ENCODE results near the gene LEFTY1.

Gene LEFTY1

DNA sequence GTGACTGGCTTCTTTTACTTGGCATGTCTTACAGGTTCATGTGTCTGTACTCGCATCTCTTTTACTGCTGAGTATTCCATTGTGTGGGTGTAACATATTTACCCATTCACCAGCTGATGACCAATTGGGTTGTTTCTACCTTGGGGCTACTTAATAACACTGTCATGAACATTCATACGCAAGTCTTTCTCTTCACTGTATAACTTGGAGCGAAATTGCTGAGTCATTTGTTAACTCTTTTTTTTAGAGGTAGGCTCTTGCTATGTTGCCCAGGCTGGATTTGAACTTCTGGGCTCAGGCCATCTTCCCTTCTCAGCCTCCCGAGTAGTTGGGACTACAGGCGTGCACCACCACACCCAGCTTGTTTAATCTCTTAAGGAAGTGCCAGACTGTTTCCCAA, 28.6 kb upstream of the LEFTY1 start:
- Histone ChIP-seq H3K9me3 (no peaks in the 10 kb centered on the region), H3K36me3 (peaks cover 54% of the 10 kb centered on the region), H3K4me1 (ENCODE audit: control insufficient read depth in 1 of 2, insufficient read depth in 1 of 2, low read depth in 1 of 2, low read length in 1 of 2) (peaks cover 3 to 12% of the 10 kb centered on the region in 2 experiments), H3K27me3 (no peaks in the 10 kb centered on the region), H3K4me3 (ENCODE audit: low read depth in 1 of 2, low read length in 1 of 2) (no peak overlapping the region), H3K27ac (no peak overlapping the region)
- TF ChIP-seq, protein P1, sequence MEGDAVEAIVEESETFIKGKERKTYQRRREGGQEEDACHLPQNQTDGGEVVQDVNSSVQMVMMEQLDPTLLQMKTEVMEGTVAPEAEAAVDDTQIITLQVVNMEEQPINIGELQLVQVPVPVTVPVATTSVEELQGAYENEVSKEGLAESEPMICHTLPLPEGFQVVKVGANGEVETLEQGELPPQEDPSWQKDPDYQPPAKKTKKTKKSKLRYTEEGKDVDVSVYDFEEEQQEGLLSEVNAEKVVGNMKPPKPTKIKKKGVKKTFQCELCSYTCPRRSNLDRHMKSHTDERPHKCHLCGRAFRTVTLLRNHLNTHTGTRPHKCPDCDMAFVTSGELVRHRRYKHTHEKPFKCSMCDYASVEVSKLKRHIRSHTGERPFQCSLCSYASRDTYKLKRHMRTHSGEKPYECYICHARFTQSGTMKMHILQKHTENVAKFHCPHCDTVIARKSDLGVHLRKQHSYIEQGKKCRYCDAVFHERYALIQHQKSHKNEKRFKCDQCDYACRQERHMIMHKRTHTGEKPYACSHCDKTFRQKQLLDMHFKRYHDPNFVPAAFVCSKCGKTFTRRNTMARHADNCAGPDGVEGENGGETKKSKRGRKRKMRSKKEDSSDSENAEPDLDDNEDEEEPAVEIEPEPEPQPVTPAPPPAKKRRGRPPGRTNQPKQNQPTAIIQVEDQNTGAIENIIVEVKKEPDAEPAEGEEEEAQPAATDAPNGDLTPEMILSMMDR (IDR thresholded peaks at IDR 0.05) = no peak

DNA sequence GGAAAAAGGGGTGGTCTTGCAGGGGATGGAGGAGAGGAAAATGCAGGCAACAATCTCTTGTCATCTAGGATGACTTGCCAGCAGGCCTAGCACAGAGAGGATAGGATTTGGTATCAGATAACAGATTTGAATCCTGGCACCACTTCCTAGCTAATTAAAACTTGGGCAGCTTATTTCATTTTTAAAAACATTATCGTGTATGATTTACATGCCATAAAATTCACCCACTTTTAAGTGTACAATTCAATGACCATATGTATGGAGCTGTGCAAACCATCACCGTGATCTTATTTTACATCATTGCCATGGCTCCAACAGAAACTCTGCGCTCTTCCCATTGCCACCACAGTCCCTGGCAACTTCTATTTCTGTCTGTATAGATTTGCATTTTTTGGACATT, 28.2 kb upstream of the LEFTY1 start:
- peaks cover 50% of the 10 kb centered on the region for H3K36me3 ChIP-seq
- TF ChIP-seq, protein P1 (IDR thresholded peaks at IDR 0.05) = no peak
- no peaks in the 10 kb centered on the region for H3K9me3 ChIP-seq
- H3K27ac ChIP-seq = no peak overlapping the region
- no peaks in the 10 kb centered on the region for H3K27me3 ChIP-seq
- H3K4me3 ChIP-seq (ENCODE audit: low read depth in 1 of 2, low read length in 1 of 2) = no peak overlapping the region
- H3K4me1 ChIP-seq (ENCODE audit: control insufficient read depth in 1 of 2, insufficient read depth in 1 of 2, low read depth in 1 of 2, low read length in 1 of 2) = peaks cover 0 to 8% of the 10 kb centered on the region in 2 experiments

DNA sequence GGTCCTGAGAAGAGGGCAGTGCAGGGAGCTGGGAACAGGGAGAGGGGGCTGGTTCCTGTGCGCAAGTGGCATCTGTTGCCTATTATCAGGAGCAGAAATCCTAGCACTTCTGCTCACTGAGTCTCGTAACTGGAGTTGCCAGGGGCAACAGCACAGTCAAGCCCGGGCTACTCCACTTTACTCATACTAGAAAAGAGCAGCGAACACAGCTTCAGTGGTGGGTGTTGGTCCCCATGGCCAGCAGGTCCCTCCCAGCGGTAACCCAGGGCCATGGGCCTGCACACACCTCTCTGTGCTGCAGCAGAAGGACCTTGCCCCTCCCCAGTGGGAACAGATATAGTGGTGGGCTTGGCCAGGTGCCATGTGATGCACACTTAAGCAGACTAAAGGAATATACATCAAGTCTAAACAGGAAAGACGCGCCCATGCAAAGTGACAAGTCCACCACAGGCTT, 26.6 kb upstream of the LEFTY1 start:
- H3K4me1 ChIP-seq (ENCODE audit: control insufficient read depth in 1 of 2, insufficient read depth in 1 of 2, low read depth in 1 of 2, low read length in 1 of 2) = peaks cover 11 to 18% of the 10 kb centered on the region in 2 experiments
- no peak overlapping the region for H3K27ac ChIP-seq
- no peak overlapping the region for H3K4me3 ChIP-seq (ENCODE audit: low read depth in 1 of 2, low read length in 1 of 2)
- H3K27me3 ChIP-seq = no peaks in the 10 kb centered on the region
- no peaks in the 10 kb centered on the region for H3K9me3 ChIP-seq
- TF ChIP-seq, protein P1 (IDR thresholded peaks at IDR 0.05) = no peak
- H3K36me3 ChIP-seq = peaks cover 36% of the 10 kb centered on the region

DNA sequence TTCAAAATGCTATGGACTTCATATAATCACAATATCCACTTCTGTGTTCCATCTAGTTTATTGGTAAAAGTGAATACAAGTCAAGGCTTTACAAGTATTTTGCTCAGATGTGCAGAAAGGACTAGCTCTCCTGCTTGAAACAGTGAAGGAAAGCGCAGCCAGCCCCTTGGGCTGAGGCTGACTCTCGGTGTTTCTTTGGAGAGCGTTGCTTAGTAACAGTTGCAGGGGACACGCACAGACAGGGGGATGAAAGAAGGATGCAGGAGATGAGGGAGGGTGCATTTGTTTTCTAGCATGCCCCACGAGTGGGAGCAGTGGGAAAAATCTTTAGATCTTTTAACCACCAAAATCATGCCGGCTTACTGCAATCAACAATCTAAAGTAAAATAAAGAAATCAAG, 26.0 kb upstream of the LEFTY1 start:
- peaks cover 31% of the 10 kb centered on the region for H3K36me3 ChIP-seq
- H3K27me3 ChIP-seq = no peaks in the 10 kb centered on the region
- no peaks in the 10 kb centered on the region for H3K9me3 ChIP-seq
- no peak overlapping the region for H3K27ac ChIP-seq
- H3K4me1 ChIP-seq (ENCODE audit: control insufficient read depth in 1 of 2, insufficient read depth in 1 of 2, low read depth in 1 of 2, low read length in 1 of 2) = peaks cover 17 to 20% of the 10 kb centered on the region in 2 experiments
- no peak overlapping the region for H3K4me3 ChIP-seq (ENCODE audit: low read depth in 1 of 2, low read length in 1 of 2)
- TF ChIP-seq, protein P1 (IDR thresholded peaks at IDR 0.05) = no peak

DNA sequence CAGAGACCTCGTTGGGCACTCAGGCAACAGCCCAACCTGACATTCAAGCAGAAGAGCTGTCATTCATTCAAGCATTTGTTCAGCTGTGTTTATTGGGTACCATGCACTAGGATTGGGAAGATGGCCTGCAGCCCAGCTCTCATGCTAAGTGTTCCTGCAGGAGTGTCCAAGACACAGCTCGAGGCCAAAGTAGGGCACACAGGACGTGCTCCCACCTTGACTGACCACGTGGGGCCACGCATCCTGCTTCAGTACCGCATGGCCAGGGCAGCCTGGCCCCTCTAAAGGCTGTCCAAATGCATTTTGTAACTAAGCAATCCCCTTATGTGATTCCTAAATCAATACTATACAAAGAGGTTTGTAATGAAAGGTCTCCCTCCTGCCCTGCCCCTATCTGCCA, 25.4 kb upstream of the LEFTY1 start:
- TF ChIP-seq, protein P1 (IDR thresholded peaks at IDR 0.05) = no peak
- no peak overlapping the region for H3K27ac ChIP-seq

More for the DNA sequence above, 25.4 kb upstream of the LEFTY1 start:
- Histone ChIP-seq H3K4me3 (ENCODE audit: low read depth in 1 of 2, low read length in 1 of 2) (no peak overlapping the region), H3K27me3 (no peaks in the 10 kb centered on the region), H3K4me1 (ENCODE audit: control insufficient read depth in 1 of 2, insufficient read depth in 1 of 2, low read depth in 1 of 2, low read length in 1 of 2) (peaks cover 22 to 23% of the 10 kb centered on the region in 2 experiments), H3K36me3 (peaks cover 30% of the 10 kb centered on the region), H3K9me3 (no peaks in the 10 kb centered on the region)

Data from neutrophil (primary cell).